Measurements from ENCODE around the gene RAB40C.

The RAB40C gene

GRCh38 chr16:630249-630814, 40.5 kb downstream of the RAB40C start:
- DNase-seq (ENCODE audit: insufficient read length, low spot score): no peak
- no peak for FAIRE-seq

DNA sequence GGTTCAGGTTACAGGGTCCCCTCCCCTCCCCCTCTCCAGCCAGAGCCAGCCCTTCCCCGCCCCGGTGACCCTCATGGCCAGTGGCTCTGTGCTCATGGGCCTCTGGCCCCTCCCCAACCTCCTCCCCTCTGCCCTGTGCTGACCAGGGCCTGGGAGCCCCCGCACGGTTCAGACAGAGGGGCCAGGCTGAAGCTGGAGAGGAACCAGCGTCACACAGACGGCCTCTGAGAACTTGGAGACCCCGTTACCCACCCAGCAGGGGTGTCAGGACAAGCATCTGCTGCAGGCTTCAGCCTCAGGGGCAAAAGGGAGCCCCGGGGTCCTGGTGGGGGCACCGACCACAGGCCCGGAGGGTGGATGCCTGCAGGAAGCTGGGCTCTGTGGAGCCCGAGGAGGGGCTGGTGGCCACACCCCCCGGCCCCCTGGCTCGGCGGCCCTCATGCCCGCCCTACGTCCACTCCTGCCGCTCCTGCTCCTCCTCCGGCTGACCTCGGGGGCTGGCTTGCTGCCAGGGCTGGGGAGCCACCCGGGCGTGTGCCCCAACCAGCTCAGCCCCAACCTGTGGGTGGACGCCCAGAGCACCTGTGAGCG, 41.0 kb downstream of the RAB40C start, which contains the start of gene WFIKKN1:
Gene WFIKKN1 (plus strand): TSS at position 171 of the 591 bp plus-strand sequence. CDS start 269 bp downstream, at position 440.
- FAIRE-seq (no peak), DNase-seq (ENCODE audit: insufficient read length, low spot score) (no peak)

DNA sequence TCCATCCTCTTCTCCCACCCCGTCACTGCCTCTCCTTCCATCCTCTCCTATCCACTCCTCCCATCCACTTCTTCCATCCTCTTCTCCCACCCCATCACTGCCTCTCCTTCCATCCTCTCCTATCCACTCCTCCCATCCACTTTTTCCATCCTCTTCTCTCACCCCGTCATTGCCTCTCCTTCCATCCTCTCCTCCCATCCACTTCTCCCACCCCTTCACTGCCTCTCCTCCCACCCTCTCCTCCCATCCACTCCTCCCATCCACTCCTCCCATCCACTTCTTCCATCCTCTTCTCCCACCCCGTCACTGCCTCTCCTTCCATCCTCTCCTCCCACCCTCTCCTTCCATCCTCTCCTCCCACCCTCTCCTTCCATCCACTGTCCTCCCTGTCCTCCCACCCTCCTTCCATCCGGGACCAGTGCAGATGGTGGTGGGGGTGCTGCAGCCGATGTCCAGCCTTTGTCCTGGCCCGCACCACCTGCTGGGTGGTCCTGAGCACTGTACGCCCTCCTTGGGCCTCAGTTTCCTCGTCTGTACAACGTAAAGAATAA, 42.0 kb downstream of the RAB40C start:
- DNase-seq (ENCODE audit: insufficient read length, low spot score): no peak
- no peak for FAIRE-seq

GRCh38 chr16:632486-633335, 42.8 kb downstream of the RAB40C start:
- DNase-seq (ENCODE audit: insufficient read length, low spot score) (no peak), FAIRE-seq (no peak)

DNA sequence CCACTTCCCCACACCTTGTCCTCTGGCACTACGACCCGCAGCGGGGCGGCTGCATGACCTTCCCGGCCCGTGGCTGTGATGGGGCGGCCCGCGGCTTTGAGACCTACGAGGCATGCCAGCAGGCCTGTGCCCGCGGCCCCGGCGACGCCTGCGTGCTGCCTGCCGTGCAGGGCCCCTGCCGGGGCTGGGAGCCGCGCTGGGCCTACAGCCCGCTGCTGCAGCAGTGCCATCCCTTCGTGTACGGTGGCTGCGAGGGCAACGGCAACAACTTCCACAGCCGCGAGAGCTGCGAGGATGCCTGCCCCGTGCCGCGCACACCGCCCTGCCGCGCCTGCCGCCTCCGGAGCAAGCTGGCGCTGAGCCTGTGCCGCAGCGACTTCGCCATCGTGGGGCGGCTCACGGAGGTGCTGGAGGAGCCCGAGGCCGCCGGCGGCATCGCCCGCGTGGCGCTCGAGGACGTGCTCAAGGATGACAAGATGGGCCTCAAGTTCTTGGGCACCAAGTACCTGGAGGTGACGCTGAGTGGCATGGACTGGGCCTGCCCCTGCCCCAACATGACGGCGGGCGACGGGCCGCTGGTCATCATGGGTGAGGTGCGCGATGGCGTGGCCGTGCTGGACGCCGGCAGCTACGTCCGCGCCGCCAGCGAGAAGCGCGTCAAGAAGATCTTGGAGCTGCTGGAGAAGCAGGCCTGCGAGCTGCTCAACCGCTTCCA, 43.6 kb downstream of the RAB40C start:
- DNase-seq (ENCODE audit: insufficient read length, low spot score): no peak
- no peak for FAIRE-seq

GRCh38 chr16:634051-634670, 44.3 kb downstream of the RAB40C start:
- DNase-seq (ENCODE audit: insufficient read length, low spot score) (no peak), FAIRE-seq (no peak)

- DNase-seq (ENCODE audit: insufficient read length, low spot score): no peak
- peak; percentile 26 for FAIRE-seq
Measured at GRCh38 chr16:634996-635395, 45.1 kb downstream of the RAB40C start.

GRCh38 chr16:635573-636205, 45.8 kb downstream of the RAB40C start:
- DNase-seq (ENCODE audit: insufficient read length, low spot score) (no peak), FAIRE-seq (no peak)

DNA sequence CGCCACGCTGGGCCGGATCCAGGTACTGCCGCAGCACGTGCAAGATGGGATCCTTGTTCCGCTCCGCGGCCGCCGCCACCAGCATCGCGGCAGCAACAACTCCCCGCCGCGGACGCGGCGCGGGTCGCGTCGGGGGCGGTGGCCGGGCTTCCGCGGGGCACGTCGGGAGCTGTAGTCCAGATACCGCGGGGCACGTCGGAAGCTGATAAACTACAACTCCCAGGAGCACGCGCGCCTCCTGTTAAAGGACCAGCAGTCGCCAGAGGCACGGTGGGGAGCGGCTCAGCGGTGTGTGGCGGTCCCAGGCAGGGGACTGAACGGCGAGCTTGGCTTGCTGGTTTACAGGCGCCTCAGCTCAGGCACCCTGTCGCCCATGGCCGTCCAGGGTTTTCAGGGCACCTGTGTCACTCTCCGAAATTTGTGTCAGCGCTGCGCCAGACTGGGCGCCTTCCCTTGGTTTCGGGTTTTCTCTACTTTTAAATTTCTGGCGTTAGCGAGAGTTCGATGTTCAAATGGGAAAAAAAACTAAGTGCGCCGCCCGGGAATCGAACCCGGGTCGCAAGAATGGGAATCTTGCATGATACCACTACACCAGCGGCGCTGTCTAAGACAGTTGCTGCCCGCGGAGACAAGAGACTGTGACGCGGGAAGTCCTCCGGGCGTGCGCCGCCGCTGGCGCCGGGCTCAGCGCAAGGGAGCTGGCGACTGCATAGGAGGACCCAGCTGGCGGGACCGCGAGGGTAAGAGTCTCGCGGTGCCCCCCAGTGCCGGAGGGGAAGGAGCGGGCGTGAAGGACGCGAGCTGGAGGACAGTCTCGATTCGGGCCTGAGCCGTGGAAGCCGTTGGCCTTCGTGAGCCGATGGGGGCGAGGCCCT, 46.6 kb downstream of the RAB40C start, which contains the start of gene METTL26:
Gene METTL26 (minus strand): TSS at position 100 of the 875 bp plus-strand sequence. CDS start 15 bp downstream, at position 85.
- peak; percentile 97 for FAIRE-seq
- peak; percentile 95 for DNase-seq (ENCODE audit: insufficient read length, low spot score)

- FAIRE-seq: peak; percentile 26
Measured at GRCh38 chr16:637081-638018, 47.5 kb downstream of the RAB40C start.

DNA sequence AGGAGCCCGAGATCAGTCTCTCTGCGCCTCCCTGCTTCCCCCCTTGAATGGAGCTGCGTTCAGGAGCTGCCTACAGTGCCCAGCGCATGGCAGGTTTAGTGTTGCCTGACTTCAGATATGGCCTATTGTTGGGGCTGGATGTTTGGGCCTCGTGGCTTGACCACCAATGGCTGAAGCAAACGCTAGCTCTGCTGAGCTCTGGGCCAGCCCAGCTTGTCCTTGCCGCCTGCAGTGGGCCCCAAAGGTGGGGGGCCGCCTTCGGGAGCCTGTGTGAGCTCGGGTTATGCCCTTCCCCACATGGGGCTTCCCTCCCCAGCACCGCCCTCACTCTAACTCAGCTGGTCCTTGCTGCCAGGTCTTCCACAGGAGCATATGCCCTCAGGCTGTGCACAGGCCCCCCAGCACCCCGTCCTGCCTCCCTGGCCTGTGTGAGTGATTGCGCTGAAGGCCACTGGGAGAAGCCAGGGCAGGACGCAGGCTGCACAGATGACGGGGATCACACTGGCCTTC, 48.2 kb downstream of the RAB40C start:
- FAIRE-seq (no peak), DNase-seq (ENCODE audit: insufficient read length, low spot score) (no peak)

More at GRCh38 chr16:637081-638018, 47.5 kb downstream of the RAB40C start:
- DNase-seq (ENCODE audit: insufficient read length, low spot score): peak; percentile 97

DNA sequence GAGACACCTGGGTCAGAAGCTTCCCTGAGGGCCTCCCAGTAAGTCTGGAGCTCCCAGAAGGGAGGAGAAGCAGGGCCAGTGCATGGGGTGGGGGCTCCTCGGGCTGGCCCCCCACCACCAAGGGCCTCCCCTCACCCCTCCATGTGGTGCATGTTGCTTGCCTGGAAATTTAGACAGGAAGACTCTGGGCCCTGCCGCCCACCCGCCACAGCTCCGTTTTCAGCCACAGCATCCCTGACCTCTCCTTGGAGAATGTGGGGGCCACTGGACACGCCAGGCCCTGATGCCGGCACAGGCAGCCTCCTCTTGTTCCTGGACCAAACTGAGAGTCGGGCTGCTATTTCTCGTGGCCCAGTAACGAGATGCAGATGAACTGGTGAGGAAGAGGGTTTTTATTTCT, 49.0 kb downstream of the RAB40C start:
- FAIRE-seq (no peak), DNase-seq (ENCODE audit: insufficient read length, low spot score) (no peak)

DNA sequence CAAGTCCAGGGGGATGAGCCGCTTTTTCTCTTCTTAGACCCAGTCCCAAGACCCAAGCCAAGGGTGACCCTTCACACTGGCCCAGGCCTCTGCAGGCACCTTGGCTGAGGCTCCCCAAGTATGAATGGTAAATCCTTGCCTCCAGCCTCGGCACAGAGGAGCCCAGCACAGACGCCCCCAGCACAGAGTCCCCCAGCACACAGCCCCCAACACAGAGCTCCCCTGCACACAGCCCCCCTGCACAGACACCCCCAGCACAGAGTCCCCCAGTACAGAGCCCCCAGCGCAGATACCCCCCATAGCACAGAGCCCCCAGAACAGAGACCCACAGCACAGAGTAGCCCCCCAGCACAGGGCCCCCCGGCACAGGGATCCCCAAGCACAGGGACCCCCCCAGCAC, 50.7 kb downstream of the RAB40C start:
- FAIRE-seq (no peak), DNase-seq (ENCODE audit: insufficient read length, low spot score) (no peak)

DNA sequence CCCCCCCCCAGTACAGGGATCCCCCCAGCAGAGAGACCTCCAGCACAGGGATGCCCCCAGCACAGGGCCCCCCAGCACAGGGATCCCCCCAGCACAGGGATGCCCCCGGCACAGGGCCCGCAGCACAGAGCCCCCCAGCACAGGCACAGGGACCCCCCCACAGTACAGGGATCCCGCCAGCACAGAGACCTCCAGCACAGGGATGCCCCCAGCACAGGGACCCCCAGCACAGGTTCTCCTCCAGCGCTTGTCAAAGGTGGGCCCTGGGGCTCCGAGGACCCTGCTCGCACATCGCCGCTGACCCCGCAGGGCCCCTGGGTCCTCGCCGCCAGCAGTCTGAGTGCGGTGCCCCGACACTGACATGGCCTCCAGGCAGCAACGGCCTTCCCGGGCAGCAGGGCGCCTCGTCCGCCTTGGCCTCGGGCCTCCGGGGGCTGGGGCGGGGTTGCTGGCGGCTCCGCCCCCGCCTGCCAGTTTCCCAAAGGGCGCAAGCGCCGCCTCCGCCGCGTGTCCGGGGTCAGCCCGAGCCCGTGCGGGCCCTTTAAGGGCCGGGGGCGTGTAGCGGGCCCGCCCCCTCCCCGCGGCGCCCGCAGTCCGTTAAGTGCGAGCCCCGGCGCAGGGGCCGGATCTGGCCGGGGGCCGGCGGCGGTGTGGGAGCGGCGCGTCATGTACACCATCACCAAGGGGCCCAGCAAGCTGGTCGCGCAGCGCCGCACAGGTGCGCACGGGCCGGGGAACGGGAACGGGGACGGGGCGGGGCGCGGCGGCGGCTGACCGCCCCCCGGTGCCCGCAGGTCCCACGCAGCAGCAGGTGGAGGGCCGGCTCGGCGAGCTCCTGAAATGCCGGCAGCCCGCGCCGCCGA, 51.7 kb downstream of the RAB40C start, which contains the start of gene MCRIP2:
Gene MCRIP2 (plus strand): TSS at position 503 of the 863 bp plus-strand sequence. CDS start 164 bp downstream, at position 667.
- FAIRE-seq: peak; percentile 95

GRCh38 chr16:642189-643049, 52.6 kb downstream of the RAB40C start:
- DNase-seq (ENCODE audit: insufficient read length, low spot score) (no peak), FAIRE-seq (no peak)

More for the DNA sequence above, 51.7 kb downstream of the RAB40C start, which contains the start of gene MCRIP2:
- peak; percentile 85 for DNase-seq (ENCODE audit: insufficient read length, low spot score)

Data from HTR-8/SVneo (cell line).